GM13977 (cell line): ENCODE data around the gene CSHL1.

ENCODE experiments used
- DNase-seq: peaks from one replicate; pipeline ENCODE4 v3.0.0; 2012; ENCODE audit warnings: low spot score
- CTCF ChIP-seq: IDR thresholded peaks from 2 replicates; pipeline ENCODE4 v1.5.1; 2012; ENCODE audit warnings: mild to moderate bottlenecking, control low read depth; ENCODE audit not compliant: insufficient read depth; ENCODE audit errors: extremely low read depth, missing control alignments
- in situ Hi-C: fragments of 300-500 bp; cut with MboI; formaldehyde crosslinking; loops from one replicate; pipeline ENCODE4 v1.12.0; 2022; ENCODE audit warnings: low sequenced_read_pairs, low pct_unique_long_range_greater_than_20kb, mixed read lengths, inconsistent platforms; ENCODE audit not compliant: unreplicated experiment

CSHL1 gene

GRCh38 chr17:63941162-63941561, 30.1 kb upstream of the CSHL1 start:
- in situ Hi-C loops, result no loop called here
- no peak for DNase-seq
- no peak for TF ChIP-seq CTCF

- no peak for TF ChIP-seq CTCF
- no peak for DNase-seq
- in situ Hi-C loops, result no loop called here
These were observed 29.5 kb upstream of the CSHL1 start for GRCh38 chr17:63940584-63940983.

- TF ChIP-seq CTCF, result no peak
- in situ Hi-C loops, result no loop called here
- DNase-seq, result no peak
These were observed 28.8 kb upstream of the CSHL1 start for GRCh38 chr17:63939884-63940283.

GRCh38 chr17:63939401-63939800, 28.3 kb upstream of the CSHL1 start:
- in situ Hi-C loops, result no loop called here
- no peak for DNase-seq
- TF ChIP-seq CTCF, result no peak

- TF ChIP-seq CTCF, result no peak
- DNase-seq, result no peak
- in situ Hi-C loops, result no loop called here
These were observed 26.9 kb upstream of the CSHL1 start for GRCh38 chr17:63937920-63938319.

GRCh38 chr17:63937319-63937718, 26.3 kb upstream of the CSHL1 start:
- TF ChIP-seq CTCF, result no peak
- in situ Hi-C loops, result no loop called here

More at GRCh38 chr17:63937319-63937718, 26.3 kb upstream of the CSHL1 start:
- DNase-seq, result no peak
